Suppressor macrophage treated with lipopolysaccharide for 4 hours (primary cell): Measurements from ENCODE around the gene ZNF789.

Experiments used
- DNase-seq: peaks from one replicate; pipeline ENCODE4 v3.0.0-alpha.2; 2020

ZNF789 gene

DNA sequence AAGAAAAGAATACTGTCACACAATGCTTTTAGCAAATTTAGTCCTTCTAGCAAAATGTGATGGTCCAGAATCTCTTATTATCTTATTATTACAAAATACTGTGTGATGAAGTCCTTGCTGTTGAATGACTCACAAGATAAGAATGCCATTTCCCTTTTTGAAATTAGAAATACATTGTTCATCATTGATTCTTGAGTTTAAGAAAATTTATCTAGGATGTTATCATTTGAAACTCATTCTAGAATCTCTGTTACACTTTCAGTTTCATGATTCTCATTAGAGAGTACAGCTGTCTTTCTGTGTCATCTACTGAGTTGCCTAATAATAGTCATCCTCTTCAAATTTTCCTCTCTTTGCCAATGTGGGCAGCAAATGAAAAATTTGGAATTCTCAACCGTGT lies 41.4 kb downstream of the ZNF789 start:
- DNase-seq = peak; percentile 64

DNA sequence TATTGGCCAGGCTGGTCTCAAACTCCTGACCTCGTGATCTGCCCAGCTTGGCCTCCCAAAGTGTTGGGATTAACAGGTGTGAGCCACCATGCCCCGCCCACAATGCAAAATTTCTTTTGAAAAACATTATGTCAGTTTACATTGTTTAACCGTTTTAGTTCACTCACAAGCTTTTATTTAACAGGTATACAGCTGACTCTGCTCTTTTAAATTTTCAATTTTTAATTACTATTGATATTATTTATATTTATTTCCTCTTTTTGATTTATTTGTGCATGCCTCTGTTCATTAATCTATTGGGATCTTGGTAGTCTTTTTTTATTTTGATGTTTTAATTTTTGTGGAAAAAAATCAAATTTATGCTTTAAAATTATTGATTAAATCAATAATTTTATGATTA lies 48.7 kb downstream of the ZNF789 start:
- no peak for DNase-seq

- peak; percentile 25 for DNase-seq
Observed at GRCh38 chr7:99525713-99526440, 53.2 kb downstream of the ZNF789 start.

DNA sequence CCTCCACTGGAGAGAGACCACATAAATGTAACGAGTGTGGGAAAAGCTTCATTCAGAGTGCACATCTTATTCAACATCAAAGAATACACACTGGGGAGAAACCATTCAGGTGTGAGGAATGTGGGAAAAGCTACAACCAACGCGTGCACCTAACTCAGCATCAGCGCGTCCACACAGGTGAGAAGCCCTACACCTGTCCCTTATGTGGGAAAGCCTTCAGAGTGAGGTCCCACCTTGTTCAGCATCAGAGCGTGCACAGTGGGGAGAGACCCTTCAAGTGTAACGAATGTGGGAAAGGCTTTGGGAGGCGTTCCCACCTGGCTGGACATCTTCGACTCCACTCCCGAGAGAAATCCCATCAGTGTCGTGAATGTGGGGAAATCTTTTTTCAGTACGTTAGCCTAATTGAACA lies 58.7 kb downstream of the ZNF789 start:
- DNase-seq = no peak

DNA sequence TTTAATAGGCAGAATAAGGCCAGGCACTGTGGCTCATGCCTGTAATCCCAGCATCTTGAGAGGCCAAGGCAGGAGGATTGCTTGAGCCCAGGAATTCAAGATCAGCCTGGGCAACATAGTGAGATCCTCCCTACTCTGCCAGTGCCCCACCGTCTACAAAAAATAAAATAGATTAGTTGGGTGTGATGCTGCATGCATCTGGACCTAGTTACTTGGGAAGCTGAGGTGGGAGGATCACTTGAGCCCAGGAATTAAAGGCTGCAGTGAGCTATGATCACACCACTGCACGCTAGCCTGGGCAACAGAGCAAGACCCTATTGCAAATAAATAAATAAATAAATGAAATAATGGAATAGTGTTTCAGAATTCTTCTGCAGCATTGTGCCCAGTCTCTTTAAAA lies 63.0 kb downstream of the ZNF789 start:
- DNase-seq = no peak
